ENCODE data around the gene NDUFA12.
A peak's percentile ranks its signal among the peaks of the same experiment; 100 is the strongest.

Gene NDUFA12

GRCh38 chr12:95003213-95003920 lies at the start of gene NDUFA12:
NDUFA12 (minus strand) TSS chr12:95003697; CDS start chr12:95003680, 17 bp downstream.
- Mint-ChIP-seq H3K36me3 (peaks cover 25% of the 10 kb centered on the region), H3K4me1 (peaks cover 33% of the 10 kb centered on the region), H3K4me3 (peak within 1 kb of the TSS; percentile 79), H3K9me3 (peaks cover 8% of the 10 kb centered on the region), H3K27ac (peak within 1 kb of the TSS; percentile 78), H3K27me3 (no peaks in the 10 kb centered on the region)
- ATAC-seq = peak; percentile 100

- ATAC-seq = no peak
- Mint-ChIP-seq H3K4me3 (no peak overlapping the region), H3K27me3 (no peaks in the 10 kb centered on the region), H3K27ac (no peak overlapping the region), H3K4me1 (no peaks in the 10 kb centered on the region), H3K36me3 (peaks cover 26% of the 10 kb centered on the region), H3K9me3 (no peaks in the 10 kb centered on the region)
These were observed 47.7 kb upstream of the NDUFA12 start for GRCh38 chr12:95051241-95051640.

GRCh38 chr12:95037906-95038305 lies 34.4 kb upstream of the NDUFA12 start:
- Mint-ChIP-seq H3K27ac (no peak overlapping the region), H3K4me3 (no peak overlapping the region), H3K9me3 (no peaks in the 10 kb centered on the region), H3K4me1 (peaks cover 6% of the 10 kb centered on the region), H3K36me3 (peaks cover 34% of the 10 kb centered on the region), H3K27me3 (no peaks in the 10 kb centered on the region)
- no peak for ATAC-seq

- no peak overlapping the region for H3K27ac Mint-ChIP-seq
These were observed 31.3 kb upstream of the NDUFA12 start for GRCh38 chr12:95034750-95035149.

GRCh38 chr12:95022477-95022876 lies 19.0 kb upstream of the NDUFA12 start:
- ATAC-seq = no peak
- H3K4me3 Mint-ChIP-seq = no peak overlapping the region
- no peak overlapping the region for H3K27ac Mint-ChIP-seq
- H3K36me3 Mint-ChIP-seq = peaks cover 26% of the 10 kb centered on the region
- no peaks in the 10 kb centered on the region for H3K27me3 Mint-ChIP-seq
- H3K4me1 Mint-ChIP-seq = peaks cover 10% of the 10 kb centered on the region
- no peaks in the 10 kb centered on the region for H3K9me3 Mint-ChIP-seq

More at GRCh38 chr12:95034750-95035149, 31.3 kb upstream of the NDUFA12 start:
- H3K4me3 Mint-ChIP-seq = no peak overlapping the region
- H3K9me3 Mint-ChIP-seq = no peaks in the 10 kb centered on the region
- peaks cover 30% of the 10 kb centered on the region for H3K36me3 Mint-ChIP-seq
- ATAC-seq = no peak
- H3K27me3 Mint-ChIP-seq = no peaks in the 10 kb centered on the region
- peaks cover 6% of the 10 kb centered on the region for H3K4me1 Mint-ChIP-seq

GRCh38 chr12:95017482-95017881 lies 14.0 kb upstream of the NDUFA12 start:
- no peak overlapping the region for H3K4me3 Mint-ChIP-seq
- H3K27me3 Mint-ChIP-seq = no peaks in the 10 kb centered on the region
- no peak overlapping the region for H3K27ac Mint-ChIP-seq
- H3K9me3 Mint-ChIP-seq = peaks cover 4% of the 10 kb centered on the region
- peaks cover 28% of the 10 kb centered on the region for H3K36me3 Mint-ChIP-seq
- H3K4me1 Mint-ChIP-seq = peaks cover 14% of the 10 kb centered on the region
- no peak for ATAC-seq

- peaks cover 4% of the 10 kb centered on the region for H3K9me3 Mint-ChIP-seq
- H3K4me3 Mint-ChIP-seq = no peak overlapping the region
- ATAC-seq = no peak
These were observed 12.6 kb upstream of the NDUFA12 start for GRCh38 chr12:95016120-95016519.

GRCh38 chr12:95014554-95014953 lies 11.1 kb upstream of the NDUFA12 start:
- Mint-ChIP-seq H3K4me3 (no peak overlapping the region), H3K36me3 (peaks cover 19% of the 10 kb centered on the region), H3K4me1 (peaks cover 25% of the 10 kb centered on the region), H3K9me3 (peaks cover 4% of the 10 kb centered on the region), H3K27me3 (no peaks in the 10 kb centered on the region), H3K27ac (no peak overlapping the region)
- no peak for ATAC-seq

More at GRCh38 chr12:95016120-95016519, 12.6 kb upstream of the NDUFA12 start:
- peaks cover 17% of the 10 kb centered on the region for H3K4me1 Mint-ChIP-seq
- H3K36me3 Mint-ChIP-seq = peaks cover 22% of the 10 kb centered on the region
- no peak overlapping the region for H3K27ac Mint-ChIP-seq
- no peaks in the 10 kb centered on the region for H3K27me3 Mint-ChIP-seq

- ATAC-seq = no peak
- Mint-ChIP-seq H3K36me3 (peaks cover 7% of the 10 kb centered on the region), H3K4me3 (no peak overlapping the region), H3K27me3 (no peaks in the 10 kb centered on the region), H3K27ac (no peak overlapping the region), H3K4me1 (peaks cover 23% of the 10 kb centered on the region), H3K9me3 (peaks cover 8% of the 10 kb centered on the region)
These were observed 2.7 kb upstream of the NDUFA12 start for GRCh38 chr12:95006206-95006605.

GRCh38 chr12:95004610-95005009 lies 1.1 kb upstream of the NDUFA12 start:
- peaks cover 21% of the 10 kb centered on the region for H3K4me1 Mint-ChIP-seq
- peak overlapping the region; percentile 78 for H3K27ac Mint-ChIP-seq
- peaks cover 8% of the 10 kb centered on the region for H3K9me3 Mint-ChIP-seq
- no peaks in the 10 kb centered on the region for H3K27me3 Mint-ChIP-seq
- ATAC-seq = no peak
- peak overlapping the region; percentile 61 for H3K4me3 Mint-ChIP-seq
- H3K36me3 Mint-ChIP-seq = peaks cover 12% of the 10 kb centered on the region

GRCh38 chr12:95003921-95004272 lies 400 bp upstream of the NDUFA12 start:
- peak overlapping the region; percentile 79 for H3K4me3 Mint-ChIP-seq
- H3K4me1 Mint-ChIP-seq = peaks cover 28% of the 10 kb centered on the region
- peak; percentile 5 for ATAC-seq
- no peaks in the 10 kb centered on the region for H3K27me3 Mint-ChIP-seq
- H3K36me3 Mint-ChIP-seq = peaks cover 20% of the 10 kb centered on the region
- H3K27ac Mint-ChIP-seq = peak overlapping the region; percentile 78
- H3K9me3 Mint-ChIP-seq = peaks cover 8% of the 10 kb centered on the region

- peaks cover 38% of the 10 kb centered on the region for H3K4me1 Mint-ChIP-seq
- peaks cover 8% of the 10 kb centered on the region for H3K9me3 Mint-ChIP-seq
- peak overlapping the region; percentile 78 for H3K27ac Mint-ChIP-seq
- H3K4me3 Mint-ChIP-seq = peak overlapping the region; percentile 79
- ATAC-seq = no peak
- H3K27me3 Mint-ChIP-seq = no peaks in the 10 kb centered on the region
- peaks cover 29% of the 10 kb centered on the region for H3K36me3 Mint-ChIP-seq
These were observed 743 bp downstream of the NDUFA12 start for GRCh38 chr12:95002754-95003153.

- no peaks in the 10 kb centered on the region for H3K9me3 Mint-ChIP-seq
- peak overlapping the region; percentile 34 for H3K4me3 Mint-ChIP-seq
- no peaks in the 10 kb centered on the region for H3K27me3 Mint-ChIP-seq
- H3K27ac Mint-ChIP-seq = no peak overlapping the region
- H3K4me1 Mint-ChIP-seq = peaks cover 38% of the 10 kb centered on the region
- peaks cover 27% of the 10 kb centered on the region for H3K36me3 Mint-ChIP-seq
- no peak for ATAC-seq
These were observed 5.2 kb downstream of the NDUFA12 start for GRCh38 chr12:94998326-94998725.

GRCh38 chr12:94997726-94998125 lies 5.8 kb downstream of the NDUFA12 start:
- peaks cover 31% of the 10 kb centered on the region for H3K36me3 Mint-ChIP-seq
- H3K9me3 Mint-ChIP-seq = no peaks in the 10 kb centered on the region
- peaks cover 35% of the 10 kb centered on the region for H3K4me1 Mint-ChIP-seq
- H3K4me3 Mint-ChIP-seq = no peak overlapping the region
- H3K27ac Mint-ChIP-seq = no peak overlapping the region
- H3K27me3 Mint-ChIP-seq = no peaks in the 10 kb centered on the region
- ATAC-seq = no peak

GRCh38 chr12:94997061-94997460 lies 6.4 kb downstream of the NDUFA12 start:
- peaks cover 37% of the 10 kb centered on the region for H3K36me3 Mint-ChIP-seq
- H3K4me1 Mint-ChIP-seq = peaks cover 31% of the 10 kb centered on the region
- H3K4me3 Mint-ChIP-seq = no peak overlapping the region
- no peak for ATAC-seq
- no peak overlapping the region for H3K27ac Mint-ChIP-seq
- H3K27me3 Mint-ChIP-seq = no peaks in the 10 kb centered on the region
- H3K9me3 Mint-ChIP-seq = no peaks in the 10 kb centered on the region

GRCh38 chr12:94994312-94994711 lies 9.2 kb downstream of the NDUFA12 start:
- no peak for ATAC-seq
- H3K27me3 Mint-ChIP-seq = no peaks in the 10 kb centered on the region
- peaks cover 21% of the 10 kb centered on the region for H3K4me1 Mint-ChIP-seq
- H3K36me3 Mint-ChIP-seq = peaks cover 41% of the 10 kb centered on the region
- H3K4me3 Mint-ChIP-seq = no peak overlapping the region
- H3K27ac Mint-ChIP-seq = no peak overlapping the region
- H3K9me3 Mint-ChIP-seq = no peaks in the 10 kb centered on the region

Data from stimulated activated memory B cell treated with anti-CD40 and anti-IgM and Interleukin-4, amounts not matched to agents 10 μg/mL and 1 μg/mL and 100 μg/mL, for 72 hours (primary cell).